ENCODE results near the gene C1GALT1.

DNA sequence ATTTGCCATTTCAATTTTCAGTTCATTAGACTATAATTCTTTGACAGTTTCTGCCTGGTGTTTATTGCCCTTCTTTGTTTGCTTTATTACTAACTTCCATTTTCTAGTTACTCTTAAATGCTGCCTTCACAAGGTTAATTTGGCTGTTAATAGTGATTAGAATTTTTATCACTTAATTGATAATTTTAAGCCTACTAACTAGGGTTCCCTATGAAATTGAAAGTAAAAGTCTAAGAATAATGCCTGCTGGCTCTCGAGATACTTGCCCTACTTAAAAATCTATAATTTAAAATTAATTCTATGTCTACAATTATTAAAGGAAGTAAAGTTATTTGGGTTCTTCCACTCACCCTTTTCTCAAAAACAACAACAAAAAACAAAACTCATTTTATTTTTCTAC, 65.3 kb downstream of the C1GALT1 start:
- TF ChIP-seq POLR2AphosphoS5 (IDR thresholded peaks at IDR 0.05; ENCODE audit: low read depth) (no peak), EZH2 (IDR thresholded peaks at IDR 0.05; ENCODE audit: low read depth, unreplicated experiment) (no peak), CTCF (conservative IDR thresholded peaks at IDR 0.05; ENCODE audit: low read depth in 2 of 2) (no peak), EZH2phosphoT487 (IDR thresholded peaks at IDR 0.05; ENCODE audit: unreplicated experiment) (no peak), CREB1 (CRISPR knock-in tag; IDR thresholded peaks at IDR 0.05; ENCODE audit: low read depth) (no peak)
- TF ChIP-seq, protein P1, sequence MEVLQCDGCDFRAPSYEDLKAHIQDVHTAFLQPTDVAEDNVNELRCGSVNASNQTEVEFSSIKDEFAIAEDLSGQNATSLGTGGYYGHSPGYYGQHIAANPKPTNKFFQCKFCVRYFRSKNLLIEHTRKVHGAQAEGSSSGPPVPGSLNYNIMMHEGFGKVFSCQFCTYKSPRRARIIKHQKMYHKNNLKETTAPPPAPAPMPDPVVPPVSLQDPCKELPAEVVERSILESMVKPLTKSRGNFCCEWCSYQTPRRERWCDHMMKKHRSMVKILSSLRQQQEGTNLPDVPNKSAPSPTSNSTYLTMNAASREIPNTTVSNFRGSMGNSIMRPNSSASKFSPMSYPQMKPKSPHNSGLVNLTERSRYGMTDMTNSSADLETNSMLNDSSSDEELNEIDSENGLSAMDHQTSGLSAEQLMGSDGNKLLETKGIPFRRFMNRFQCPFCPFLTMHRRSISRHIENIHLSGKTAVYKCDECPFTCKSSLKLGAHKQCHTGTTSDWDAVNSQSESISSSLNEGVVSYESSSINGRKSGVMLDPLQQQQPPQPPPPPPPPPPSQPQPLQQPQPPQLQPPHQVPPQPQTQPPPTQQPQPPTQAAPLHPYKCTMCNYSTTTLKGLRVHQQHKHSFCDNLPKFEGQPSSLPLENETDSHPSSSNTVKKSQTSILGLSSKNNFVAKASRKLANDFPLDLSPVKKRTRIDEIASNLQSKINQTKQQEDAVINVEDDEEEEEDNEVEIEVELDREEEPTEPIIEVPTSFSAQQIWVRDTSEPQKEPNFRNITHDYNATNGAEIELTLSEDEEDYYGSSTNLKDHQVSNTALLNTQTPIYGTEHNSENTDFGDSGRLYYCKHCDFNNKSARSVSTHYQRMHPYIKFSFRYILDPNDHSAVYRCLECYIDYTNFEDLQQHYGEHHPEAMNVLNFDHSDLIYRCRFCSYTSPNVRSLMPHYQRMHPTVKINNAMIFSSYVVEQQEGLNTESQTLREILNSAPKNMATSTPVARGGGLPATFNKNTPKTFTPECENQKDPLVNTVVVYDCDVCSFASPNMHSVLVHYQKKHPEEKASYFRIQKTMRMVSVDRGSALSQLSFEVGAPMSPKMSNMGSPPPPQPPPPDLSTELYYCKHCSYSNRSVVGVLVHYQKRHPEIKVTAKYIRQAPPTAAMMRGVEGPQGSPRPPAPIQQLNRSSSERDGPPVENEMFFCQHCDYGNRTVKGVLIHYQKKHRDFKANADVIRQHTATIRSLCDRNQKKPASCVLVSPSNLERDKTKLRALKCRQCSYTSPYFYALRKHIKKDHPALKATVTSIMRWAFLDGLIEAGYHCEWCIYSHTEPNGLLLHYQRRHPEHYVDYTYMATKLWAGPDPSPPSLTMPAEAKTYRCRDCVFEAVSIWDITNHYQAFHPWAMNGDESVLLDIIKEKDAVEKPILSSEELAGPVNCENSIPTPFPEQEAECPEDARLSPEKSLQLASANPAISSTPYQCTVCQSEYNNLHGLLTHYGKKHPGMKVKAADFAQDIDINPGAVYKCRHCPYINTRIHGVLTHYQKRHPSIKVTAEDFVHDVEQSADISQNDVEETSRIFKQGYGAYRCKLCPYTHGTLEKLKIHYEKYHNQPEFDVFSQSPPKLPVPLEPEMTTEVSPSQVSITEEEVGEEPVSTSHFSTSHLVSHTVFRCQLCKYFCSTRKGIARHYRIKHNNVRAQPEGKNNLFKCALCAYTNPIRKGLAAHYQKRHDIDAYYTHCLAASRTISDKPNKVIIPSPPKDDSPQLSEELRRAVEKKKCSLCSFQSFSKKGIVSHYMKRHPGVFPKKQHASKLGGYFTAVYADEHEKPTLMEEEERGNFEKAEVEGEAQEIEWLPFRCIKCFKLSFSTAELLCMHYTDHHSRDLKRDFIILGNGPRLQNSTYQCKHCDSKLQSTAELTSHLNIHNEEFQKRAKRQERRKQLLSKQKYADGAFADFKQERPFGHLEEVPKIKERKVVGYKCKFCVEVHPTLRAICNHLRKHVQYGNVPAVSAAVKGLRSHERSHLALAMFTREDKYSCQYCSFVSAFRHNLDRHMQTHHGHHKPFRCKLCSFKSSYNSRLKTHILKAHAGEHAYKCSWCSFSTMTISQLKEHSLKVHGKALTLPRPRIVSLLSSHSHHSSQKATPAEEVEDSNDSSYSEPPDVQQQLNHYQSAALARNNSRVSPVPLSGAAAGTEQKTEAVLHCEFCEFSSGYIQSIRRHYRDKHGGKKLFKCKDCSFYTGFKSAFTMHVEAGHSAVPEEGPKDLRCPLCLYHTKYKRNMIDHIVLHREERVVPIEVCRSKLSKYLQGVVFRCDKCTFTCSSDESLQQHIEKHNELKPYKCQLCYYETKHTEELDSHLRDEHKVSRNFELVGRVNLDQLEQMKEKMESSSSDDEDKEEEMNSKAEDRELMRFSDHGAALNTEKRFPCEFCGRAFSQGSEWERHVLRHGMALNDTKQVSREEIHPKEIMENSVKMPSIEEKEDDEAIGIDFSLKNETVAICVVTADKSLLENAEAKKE (CRISPR knock-in tag; IDR thresholded peaks at IDR 0.05), result no peak
